MM.1S (cell line): ENCODE results near the gene CRTC3.

Source experiments
- EZH2phosphoT487 ChIP-seq: fragments of 300-600 bp; sonication (generic); IDR thresholded peaks from 2 replicates; pipeline ENCODE4 v1.6.1; 2018; ENCODE audit warnings: antibody characterized with exemption, low read length
- TF ChIP-seq, protein P1 (sequence below): fragments of 300-600 bp; sonication (generic); IDR thresholded peaks from 2 replicates; pipeline ENCODE4 v1.5.1; 2016; ENCODE audit warnings: antibody characterized with exemption, low read length, mixed read lengths

GRCh38 chr15:90540768-90541167 is 11.0 kb downstream of the CRTC3 start:
- TF ChIP-seq, protein P1, sequence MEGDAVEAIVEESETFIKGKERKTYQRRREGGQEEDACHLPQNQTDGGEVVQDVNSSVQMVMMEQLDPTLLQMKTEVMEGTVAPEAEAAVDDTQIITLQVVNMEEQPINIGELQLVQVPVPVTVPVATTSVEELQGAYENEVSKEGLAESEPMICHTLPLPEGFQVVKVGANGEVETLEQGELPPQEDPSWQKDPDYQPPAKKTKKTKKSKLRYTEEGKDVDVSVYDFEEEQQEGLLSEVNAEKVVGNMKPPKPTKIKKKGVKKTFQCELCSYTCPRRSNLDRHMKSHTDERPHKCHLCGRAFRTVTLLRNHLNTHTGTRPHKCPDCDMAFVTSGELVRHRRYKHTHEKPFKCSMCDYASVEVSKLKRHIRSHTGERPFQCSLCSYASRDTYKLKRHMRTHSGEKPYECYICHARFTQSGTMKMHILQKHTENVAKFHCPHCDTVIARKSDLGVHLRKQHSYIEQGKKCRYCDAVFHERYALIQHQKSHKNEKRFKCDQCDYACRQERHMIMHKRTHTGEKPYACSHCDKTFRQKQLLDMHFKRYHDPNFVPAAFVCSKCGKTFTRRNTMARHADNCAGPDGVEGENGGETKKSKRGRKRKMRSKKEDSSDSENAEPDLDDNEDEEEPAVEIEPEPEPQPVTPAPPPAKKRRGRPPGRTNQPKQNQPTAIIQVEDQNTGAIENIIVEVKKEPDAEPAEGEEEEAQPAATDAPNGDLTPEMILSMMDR = no peak
- no peak for TF ChIP-seq EZH2phosphoT487
